SJCRH30 (cell line): ENCODE data around the gene COL19A1. TPM values are rescaled to one million over a fixed set of nuclear protein-coding genes. Genes with fewer than 3 reads are reported as not detected.
A peak's percentile ranks its signal among the peaks of the same experiment; 100 is the strongest.
"Not testable (repeated sequence)": the region's sequence is repeated elsewhere in the genome, so short reads cannot be mapped to it uniquely, and the experiment has no call there.

Experiments
- DNase-seq, 2 experiments: peaks; one replicate each; pipeline ENCODE4 v3.0.0-alpha.2; 2015 to 2020
- H3K27ac ChIP-seq: fragments of 250-450 bp; sonication (Bioruptor Pico); 2 replicates; pipeline ENCODE4 v1.5.1; 2020; ENCODE audit warnings: mild to moderate bottlenecking, moderate library complexity
- H3K27me3 ChIP-seq: fragments of 250-450 bp; sonication (Bioruptor Pico); 2 replicates; pipeline ENCODE4 v1.5.1; 2020; ENCODE audit warnings: mild to moderate bottlenecking, moderate library complexity
- H3K36me3 ChIP-seq: fragments of 250-450 bp; sonication (Bioruptor Pico); 2 replicates; pipeline ENCODE4 v1.5.1; 2020; ENCODE audit warnings: mild to moderate bottlenecking, moderate library complexity
- H3K4me1 ChIP-seq: fragments of 250-450 bp; sonication (Bioruptor Pico); 2 replicates; pipeline ENCODE4 v1.5.1; 2020; ENCODE audit warnings: mild to moderate bottlenecking, moderate library complexity
- H3K4me3 ChIP-seq: fragments of 250-450 bp; sonication (Bioruptor Pico); 2 replicates; pipeline ENCODE4 v1.5.1; 2020; ENCODE audit warnings: mild to moderate bottlenecking, moderate library complexity
- H3K9me3 ChIP-seq: fragments of 250-450 bp; sonication (Bioruptor Pico); replicated peaks from 2 replicates; pipeline ENCODE4 v1.5.1; 2020; ENCODE audit warnings: mild to moderate bottlenecking, moderate library complexity
- total RNA-seq: library from RNA; depleted of rRNA; stranded (reverse); fragments of >200 nt; shearing (Covaris generic); gene quantifications from 2 replicates; pipeline ENCODE4 v1.2.3, GENCODE V29; 2014

The COL19A1 gene
- total RNA-seq, 1 experiment from 2014 or later: 7.3 TPM

- no peaks in the 10 kb centered on the region for H3K4me1 ChIP-seq
- H3K4me3 ChIP-seq: no peak overlapping the region
- no peak overlapping the region for H3K27ac ChIP-seq
- 0 out of 2 replicates have a peak, but pooled peaks cover 3% of the 10 kb centered on the region for H3K9me3 ChIP-seq
- H3K27me3 ChIP-seq: no peaks in the 10 kb centered on the region
- DNase-seq: no peak
- no peaks in the 10 kb centered on the region for H3K36me3 ChIP-seq
These were observed 121.2 kb downstream of the COL19A1 start for GRCh38 chr6:69987550-69987949.

GRCh38 chr6:69988458-69989126 is 122.2 kb downstream of the COL19A1 start:
- peaks cover 7% of the 10 kb centered on the region; the same call in 1 of the 2 replicates for H3K9me3 ChIP-seq
- no peaks in the 10 kb centered on the region for H3K27me3 ChIP-seq
- H3K27ac ChIP-seq: no peak overlapping the region
- peaks cover 2% of the 10 kb centered on the region; the same call in 1 of the 2 replicates for H3K4me1 ChIP-seq
- no peak overlapping the region for H3K4me3 ChIP-seq
- no peak for DNase-seq
- H3K36me3 ChIP-seq: no peaks in the 10 kb centered on the region

GRCh38 chr6:69994251-69994650 is 127.9 kb downstream of the COL19A1 start:
- Histone ChIP-seq H3K27me3 (no peaks in the 10 kb centered on the region), H3K36me3 (no peaks in the 10 kb centered on the region), H3K9me3 (peaks cover 7% of the 10 kb centered on the region; the same call in 1 of the 2 replicates), H3K27ac (peak overlapping the region; percentile 35), H3K4me1 (peaks cover 16% of the 10 kb centered on the region), H3K4me3 (no peak overlapping the region)
- peak; percentile 46 to 81 for DNase-seq

GRCh38 chr6:70008189-70008588 is 141.8 kb downstream of the COL19A1 start:
- no peaks in the 10 kb centered on the region for H3K27me3 ChIP-seq
- peaks cover 4% of the 10 kb centered on the region for H3K4me1 ChIP-seq
- peaks cover 13% of the 10 kb centered on the region; the same call in 1 of the 2 replicates for H3K9me3 ChIP-seq
- no peak overlapping the region for H3K4me3 ChIP-seq
- H3K36me3 ChIP-seq: no peaks in the 10 kb centered on the region
- H3K27ac ChIP-seq: no peak overlapping the region
- DNase-seq: no peak

GRCh38 chr6:70010339-70010738 is 144.0 kb downstream of the COL19A1 start:
- DNase-seq, H3K27ac ChIP-seq: not testable (repeated sequence)

GRCh38 chr6:70023201-70023600 is 156.8 kb downstream of the COL19A1 start:
- not testable (repeated sequence) for H3K27ac ChIP-seq, DNase-seq, H3K4me3 ChIP-seq, H3K9me3 ChIP-seq, H3K27me3 ChIP-seq, H3K4me1 ChIP-seq, H3K36me3 ChIP-seq

More at GRCh38 chr6:70010339-70010738, 144.0 kb downstream of the COL19A1 start:
- H3K36me3 ChIP-seq, H3K4me3 ChIP-seq, H3K4me1 ChIP-seq, H3K27me3 ChIP-seq: not testable (repeated sequence)
- H3K9me3 ChIP-seq: 0 out of 2 replicates have a peak, but pooled peaks cover 10% of the 10 kb centered on the region

- H3K9me3 ChIP-seq: no peaks in the 10 kb centered on the region
- DNase-seq: peak in 1 of 2 experiments; percentile 18
- H3K27me3 ChIP-seq: no peaks in the 10 kb centered on the region
- no peak overlapping the region for H3K4me3 ChIP-seq
- H3K27ac ChIP-seq: no peak overlapping the region
- H3K4me1 ChIP-seq: peaks cover 22% of the 10 kb centered on the region
- no peaks in the 10 kb centered on the region for H3K36me3 ChIP-seq
These were observed 161.9 kb downstream of the COL19A1 start for GRCh38 chr6:70028246-70028645.

GRCh38 chr6:70028926-70029325 is 162.6 kb downstream of the COL19A1 start:
- Histone ChIP-seq H3K4me3 (no peak overlapping the region), H3K27me3 (no peaks in the 10 kb centered on the region), H3K27ac (0 out of 2 replicates have a peak overlapping the region, but pooled peaks have one; percentile 4), H3K9me3 (no peaks in the 10 kb centered on the region), H3K4me1 (peaks cover 22% of the 10 kb centered on the region), H3K36me3 (no peaks in the 10 kb centered on the region)
- DNase-seq: peak in 1 of 2 experiments; percentile 40

- Histone ChIP-seq H3K36me3 (no peaks in the 10 kb centered on the region; the same call in 1 of the 2 replicates), H3K27me3 (no peaks in the 10 kb centered on the region), H3K27ac (no peak overlapping the region), H3K9me3 (no peaks in the 10 kb centered on the region), H3K4me3 (no peak overlapping the region), H3K4me1 (peaks cover 8% of the 10 kb centered on the region)
- DNase-seq: no peak
These were observed 167.4 kb downstream of the COL19A1 start for GRCh38 chr6:70033781-70034180.

- no peak for DNase-seq
- Histone ChIP-seq H3K9me3 (no peaks in the 10 kb centered on the region), H3K4me1 (no peaks in the 10 kb centered on the region), H3K36me3 (no peaks in the 10 kb centered on the region; the same call in 1 of the 2 replicates), H3K4me3 (no peak overlapping the region), H3K27me3 (no peaks in the 10 kb centered on the region), H3K27ac (no peak overlapping the region)
These were observed 171.1 kb downstream of the COL19A1 start for GRCh38 chr6:70037445-70037844.

- no peaks in the 10 kb centered on the region for H3K27me3 ChIP-seq
- H3K4me3 ChIP-seq: no peak overlapping the region
- no peaks in the 10 kb centered on the region for H3K4me1 ChIP-seq
- no peak overlapping the region for H3K27ac ChIP-seq
- H3K36me3 ChIP-seq: no peaks in the 10 kb centered on the region; the same call in 1 of the 2 replicates
- H3K9me3 ChIP-seq: no peaks in the 10 kb centered on the region
- DNase-seq: no peak
These were observed 174.4 kb downstream of the COL19A1 start for GRCh38 chr6:70040766-70041165.

- H3K9me3 ChIP-seq: no peaks in the 10 kb centered on the region
- no peak overlapping the region for H3K27ac ChIP-seq
- no peak for DNase-seq
- no peak overlapping the region for H3K4me3 ChIP-seq
- no peaks in the 10 kb centered on the region for H3K4me1 ChIP-seq
- H3K36me3 ChIP-seq: no peaks in the 10 kb centered on the region; the same call in 1 of the 2 replicates
- no peaks in the 10 kb centered on the region for H3K27me3 ChIP-seq
These were observed 175.1 kb downstream of the COL19A1 start for GRCh38 chr6:70041411-70041810.

GRCh38 chr6:70045413-70045812 is 179.1 kb downstream of the COL19A1 start:
- Histone ChIP-seq H3K4me1 (no peaks in the 10 kb centered on the region), H3K4me3 (no peak overlapping the region), H3K9me3 (no peaks in the 10 kb centered on the region), H3K36me3 (no peaks in the 10 kb centered on the region), H3K27ac (no peak overlapping the region), H3K27me3 (no peaks in the 10 kb centered on the region)
- no peak for DNase-seq

GRCh38 chr6:70051197-70052124 is 185.1 kb downstream of the COL19A1 start:
- Histone ChIP-seq H3K4me1 (no peaks in the 10 kb centered on the region), H3K27me3 (no peaks in the 10 kb centered on the region), H3K27ac (no peak overlapping the region), H3K4me3 (no peak overlapping the region), H3K9me3 (no peaks in the 10 kb centered on the region), H3K36me3 (no peaks in the 10 kb centered on the region)
- DNase-seq: no peak
